Stimulated activated CD4-positive, alpha-beta T cell treated with anti-CD3 and anti-CD28 coated beads, TNF-alpha, amount 100 ng/mL, for 24 hours (primary cell): Measurements from ENCODE around the gene ATXN10.
"Not testable (repeated sequence)": the region's sequence is repeated elsewhere in the genome, so short reads cannot be mapped to it uniquely, and the experiment has no call there.

Experiments
- DNase-seq, 3 experiments: peaks; one replicate each; pipeline ENCODE4 v3.0.0-alpha.2; 2020; ENCODE audit warnings: low read depth in 3 of 3

ATXN10 gene

GRCh38 chr22:45642986-45643385 is 28.6 kb upstream of the ATXN10 start:
- DNase-seq = no peak

- DNase-seq = no peak
Measured at GRCh38 chr22:45644714-45645113, 26.9 kb upstream of the ATXN10 start.

- DNase-seq = no peak
Measured at GRCh38 chr22:45645150-45645525, 26.5 kb upstream of the ATXN10 start.

GRCh38 chr22:45645526-45646414 is 25.9 kb upstream of the ATXN10 start:
- DNase-seq = peak; percentile 63 to 79 (median 69)

GRCh38 chr22:45647532-45648225 is 24.0 kb upstream of the ATXN10 start:
- DNase-seq = no peak

- DNase-seq = no peak
Measured at GRCh38 chr22:45648301-45649117, 23.1 kb upstream of the ATXN10 start.

GRCh38 chr22:45649809-45650208 is 21.8 kb upstream of the ATXN10 start:
- no peak for DNase-seq

- no peak for DNase-seq
Measured at GRCh38 chr22:45650721-45651120, 20.9 kb upstream of the ATXN10 start.

- no peak for DNase-seq
Measured at GRCh38 chr22:45651931-45652528, 19.6 kb upstream of the ATXN10 start.

GRCh38 chr22:45656577-45656976 is 15.1 kb upstream of the ATXN10 start:
- no peak for DNase-seq

GRCh38 chr22:45657701-45658100 is 13.9 kb upstream of the ATXN10 start:
- no peak for DNase-seq

GRCh38 chr22:45664136-45664646 is 7.4 kb upstream of the ATXN10 start:
- no peak for DNase-seq

- no peak for DNase-seq
Measured at GRCh38 chr22:45667486-45667885, 4.1 kb upstream of the ATXN10 start.

- DNase-seq = not testable (repeated sequence)
Measured at GRCh38 chr22:45670363-45670762, 1.3 kb upstream of the ATXN10 start.

GRCh38 chr22:45670981-45671782 is 452 bp upstream of the ATXN10 start:
- DNase-seq = no peak

GRCh38 chr22:45672564-45673481 is 1.2 kb downstream of the ATXN10 start:
- no peak for DNase-seq

- DNase-seq = no peak
Measured at GRCh38 chr22:45673482-45674175, 2.0 kb downstream of the ATXN10 start.

GRCh38 chr22:45676024-45676423 is 4.4 kb downstream of the ATXN10 start:
- no peak for DNase-seq

- DNase-seq = no peak
Measured at GRCh38 chr22:45677063-45677462, 5.4 kb downstream of the ATXN10 start.
